NCI-H82 treated with DMSO at 0.1 percent for 48 hours (cell line): ENCODE results near the gene BACH1.

Experiments
- DNase-seq: peaks from one replicate; lab custom pipeline; 2025; ENCODE audit not compliant: unreplicated experiment; lab: John Stamatoyannopoulos, UW

Gene BACH1

DNA sequence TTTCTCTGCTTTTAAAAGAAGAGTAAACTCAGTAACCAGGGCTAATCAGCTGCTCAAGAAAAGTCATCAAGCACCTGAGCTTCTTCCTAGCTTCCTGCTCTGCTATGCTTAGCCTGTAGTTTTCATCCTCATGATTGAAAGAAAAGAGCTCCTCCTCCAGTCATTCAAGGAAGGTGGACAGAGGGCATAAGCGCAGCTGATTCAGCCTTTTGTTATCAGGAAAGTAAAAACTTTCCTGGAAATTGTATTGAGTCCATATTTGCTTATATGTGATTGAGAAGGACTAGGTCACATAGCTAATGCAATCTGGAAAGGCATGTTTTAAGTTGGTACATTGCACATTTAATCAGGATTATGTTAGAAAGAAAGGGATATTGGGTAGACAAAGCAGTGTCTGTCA, 8.5 kb upstream of the BACH1 start:
- no peak for DNase-seq

DNA sequence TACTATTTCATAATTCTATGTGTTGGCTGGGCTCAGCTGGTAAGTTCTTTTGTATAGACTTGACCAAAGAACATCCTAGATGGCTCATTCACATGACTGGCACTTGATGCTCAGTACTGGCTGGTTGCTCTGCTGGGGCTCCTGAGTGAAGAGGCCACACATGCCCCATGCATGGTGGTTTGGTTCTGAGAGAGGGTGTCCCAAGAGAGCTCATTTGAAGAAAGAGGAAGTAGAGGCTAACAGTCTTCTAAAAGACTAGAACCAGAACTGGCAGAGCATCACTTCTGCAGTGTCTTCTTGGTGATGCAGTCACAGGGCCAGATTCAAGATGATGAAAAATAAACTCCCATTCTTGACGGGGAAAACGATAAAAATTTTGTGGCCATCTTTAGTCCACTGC, 5.2 kb upstream of the BACH1 start:
- no peak for DNase-seq

DNA sequence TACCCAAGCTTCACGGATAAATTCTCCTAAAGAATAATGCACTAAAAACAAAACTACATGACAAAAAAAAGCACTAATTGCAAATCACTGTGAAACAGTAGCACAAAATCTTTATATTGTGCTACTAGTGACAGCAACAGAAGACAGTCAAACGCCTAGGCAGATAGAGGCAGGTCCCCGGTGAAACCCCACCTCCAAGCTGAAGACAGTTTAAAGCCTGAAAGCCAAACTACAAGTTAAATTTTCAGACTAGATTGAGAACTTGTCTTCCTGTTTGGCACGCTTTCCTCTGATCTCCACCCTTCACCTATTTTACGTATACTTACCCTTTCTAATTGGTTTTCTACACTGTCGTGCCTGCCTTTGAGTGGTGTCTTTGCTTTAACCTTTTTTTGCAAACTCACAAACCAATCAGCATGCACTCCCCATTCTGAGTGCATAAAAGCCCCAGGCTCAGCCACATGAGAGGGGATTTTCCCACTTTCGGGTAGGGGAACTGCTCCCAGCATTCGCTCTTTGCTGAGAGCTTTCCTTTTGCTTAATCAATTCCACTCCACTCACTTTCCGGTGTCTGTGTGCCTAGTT, 3.6 kb upstream of the BACH1 start:
- DNase-seq = no peak

DNA sequence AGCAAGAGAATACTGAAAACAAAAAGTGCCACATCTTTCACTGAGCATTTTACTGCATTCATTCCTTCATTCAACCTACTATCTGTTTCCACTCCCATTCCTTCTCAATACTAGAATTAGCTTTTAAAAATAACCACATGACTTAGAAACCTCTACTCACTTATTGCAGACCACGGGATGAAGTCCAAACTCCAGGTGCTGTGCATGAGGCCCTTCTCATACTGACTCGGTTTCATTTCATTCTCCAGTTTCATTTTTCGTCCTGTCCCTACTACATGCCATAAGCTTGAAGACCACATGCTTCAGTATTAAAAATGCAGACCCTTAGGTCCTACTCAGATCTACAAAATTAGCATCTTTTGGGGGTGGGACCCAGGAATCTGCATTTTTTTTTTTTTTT, 2.3 kb upstream of the BACH1 start:
- DNase-seq = no peak

DNA sequence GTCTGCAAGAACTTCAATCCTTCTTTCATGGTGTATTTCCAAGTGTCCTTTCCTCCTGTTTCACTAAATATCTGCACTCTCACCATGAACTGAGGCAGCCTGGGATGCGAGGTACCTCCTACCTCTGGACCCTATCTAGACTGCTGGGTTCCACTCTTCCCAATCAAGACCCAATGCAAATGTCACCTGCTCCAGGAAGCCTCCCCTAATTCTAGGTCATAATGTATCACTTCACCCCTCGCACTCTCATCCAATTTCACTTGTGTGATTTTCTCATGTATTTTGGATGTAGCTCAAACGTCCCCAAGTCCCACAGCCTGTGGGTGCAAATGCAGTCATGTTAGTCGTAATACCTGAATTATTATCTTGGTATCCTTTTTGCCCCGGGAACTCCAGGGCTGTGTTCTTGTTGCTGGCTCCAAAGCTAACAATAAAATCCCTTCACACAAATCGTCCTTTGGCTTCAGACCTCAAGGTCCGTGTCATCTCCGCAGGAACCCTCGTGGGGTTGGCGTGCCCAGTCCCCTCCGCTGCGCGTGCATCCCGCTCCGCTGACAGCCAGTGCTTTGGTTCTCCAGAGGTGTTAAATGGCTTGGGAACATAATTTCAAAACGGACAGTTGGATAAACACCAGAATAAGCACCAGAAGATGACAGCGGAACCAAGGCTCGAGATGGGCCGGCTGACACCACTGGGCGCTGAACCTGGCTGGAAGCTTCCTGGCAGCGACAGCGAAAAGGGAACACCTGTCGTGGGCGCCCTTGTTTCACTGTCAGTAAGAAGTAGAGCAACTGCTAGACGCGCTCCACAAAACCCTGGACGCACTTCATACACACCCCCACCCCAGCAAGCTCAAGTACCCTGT, 1.0 kb upstream of the BACH1 start:
- no peak for DNase-seq

DNA sequence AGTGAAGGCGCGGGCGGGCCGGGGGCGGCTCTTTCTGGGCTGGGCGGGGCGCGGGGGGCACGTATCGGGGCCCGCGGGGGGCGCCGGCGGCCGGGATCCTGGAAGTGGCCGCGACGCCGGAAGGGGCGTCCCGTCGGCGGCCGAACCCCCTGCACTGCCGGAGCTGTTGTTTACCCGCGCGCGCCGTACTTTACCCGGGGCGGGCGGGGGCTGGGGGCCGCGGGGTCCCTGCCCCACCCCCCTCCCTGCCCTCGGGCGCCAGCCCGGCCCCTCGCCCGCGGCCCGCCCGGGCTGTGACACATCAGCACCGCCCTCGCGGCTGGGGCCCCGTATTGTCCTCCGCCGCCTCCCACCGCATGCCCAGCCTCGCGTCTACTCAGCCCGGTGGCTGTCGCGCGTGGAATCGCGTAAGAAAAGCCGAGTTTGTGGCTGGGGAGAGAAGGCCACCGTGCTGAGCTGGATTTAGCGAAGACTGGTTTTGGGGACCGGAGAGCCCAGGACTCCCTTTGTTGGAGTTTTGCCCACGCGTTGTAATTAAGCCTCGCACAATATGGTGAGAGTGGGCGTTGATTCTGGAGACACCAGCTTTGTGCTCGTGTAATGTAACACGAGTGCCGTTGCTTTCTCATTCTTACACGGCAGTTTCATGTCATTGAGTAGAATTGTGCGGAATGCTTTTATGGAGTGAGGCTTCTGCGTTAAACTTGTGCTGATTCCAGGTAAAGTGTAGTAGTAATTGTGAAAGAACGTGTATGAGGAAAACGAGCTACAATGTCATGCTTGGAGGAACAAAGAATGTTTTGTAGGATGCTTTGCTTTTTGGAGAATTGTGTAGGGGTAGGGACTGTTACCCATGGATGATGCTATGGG, 559 bp downstream of the BACH1 start:
- DNase-seq = no peak

DNA sequence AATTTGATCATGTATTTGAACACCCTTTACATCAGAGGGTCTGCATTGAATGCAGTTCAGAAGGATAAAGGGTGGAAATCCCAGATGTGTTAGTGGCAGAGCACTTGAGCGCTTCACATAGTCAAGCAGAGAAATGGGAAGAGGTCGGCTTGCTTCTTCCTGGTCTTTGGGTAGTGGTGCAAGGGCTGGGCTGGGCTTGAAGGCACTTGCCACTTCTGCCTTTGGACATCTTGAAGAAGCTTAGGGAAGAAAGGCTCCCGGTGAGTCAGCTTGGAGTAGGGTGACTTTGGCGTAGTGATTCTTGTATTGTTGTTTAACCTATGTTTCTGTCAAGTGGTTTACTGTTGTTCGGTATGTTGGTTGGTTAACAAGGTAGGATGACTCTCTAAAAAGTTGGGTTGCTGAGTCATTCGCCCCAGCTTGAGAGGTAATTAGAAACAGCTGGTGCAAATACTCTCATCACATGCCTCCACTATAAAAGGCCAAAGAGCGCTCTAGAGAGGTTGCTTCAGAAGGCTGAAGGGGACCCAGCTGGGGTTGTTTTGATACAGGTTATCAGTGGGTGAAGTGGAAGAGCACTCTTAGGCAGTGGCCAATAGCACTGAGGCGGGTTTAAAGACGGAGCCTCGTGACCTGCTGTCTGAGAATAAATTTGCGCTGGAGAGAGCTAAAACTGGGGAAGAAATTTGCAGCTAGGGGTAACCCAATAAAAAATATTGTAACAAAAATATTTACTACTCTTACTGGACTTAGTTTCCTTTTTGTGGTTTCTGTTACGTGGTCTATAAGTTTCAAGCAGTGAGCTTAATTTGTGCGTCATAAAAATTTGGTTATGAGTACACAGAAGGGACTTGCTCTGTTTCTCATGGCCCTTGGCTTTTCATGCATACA, 1.4 kb downstream of the BACH1 start:
- DNase-seq = peak; percentile 57

DNA sequence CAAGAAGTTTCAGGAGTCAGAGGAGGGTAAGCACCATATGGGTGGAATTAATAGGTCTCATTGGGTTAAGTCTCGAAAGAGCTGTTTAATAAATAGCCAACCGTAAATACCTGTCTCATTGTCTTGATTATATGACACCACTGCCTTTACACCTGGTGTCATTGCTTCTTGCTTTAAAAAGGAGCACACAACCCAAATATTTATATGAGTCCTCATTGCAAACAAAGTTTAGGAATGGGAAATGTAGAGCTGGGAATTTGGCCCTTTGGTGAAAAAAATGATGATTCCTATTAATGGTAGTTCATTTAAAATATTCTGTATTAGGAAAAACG, 2.1 kb downstream of the BACH1 start:
- peak; percentile 75 for DNase-seq

DNA sequence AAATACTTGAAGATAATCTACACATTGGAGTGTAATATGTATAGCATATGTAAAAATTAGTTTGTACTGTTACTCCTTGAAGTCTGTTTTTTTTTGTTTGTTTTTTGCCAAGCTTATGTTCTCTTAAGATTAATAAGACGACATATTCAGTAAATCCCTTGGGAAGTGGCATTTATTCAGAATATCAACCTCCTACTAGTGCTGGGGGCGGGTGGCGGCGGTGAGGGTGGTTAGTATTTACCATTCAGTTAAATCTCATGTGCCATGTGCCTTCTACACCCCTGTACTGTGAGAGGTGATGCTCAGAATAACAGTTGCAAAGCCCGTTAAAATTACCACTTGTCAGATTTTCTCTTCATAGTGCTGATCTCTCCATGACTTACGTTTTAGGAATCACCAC, 3.0 kb downstream of the BACH1 start:
- no peak for DNase-seq

DNA sequence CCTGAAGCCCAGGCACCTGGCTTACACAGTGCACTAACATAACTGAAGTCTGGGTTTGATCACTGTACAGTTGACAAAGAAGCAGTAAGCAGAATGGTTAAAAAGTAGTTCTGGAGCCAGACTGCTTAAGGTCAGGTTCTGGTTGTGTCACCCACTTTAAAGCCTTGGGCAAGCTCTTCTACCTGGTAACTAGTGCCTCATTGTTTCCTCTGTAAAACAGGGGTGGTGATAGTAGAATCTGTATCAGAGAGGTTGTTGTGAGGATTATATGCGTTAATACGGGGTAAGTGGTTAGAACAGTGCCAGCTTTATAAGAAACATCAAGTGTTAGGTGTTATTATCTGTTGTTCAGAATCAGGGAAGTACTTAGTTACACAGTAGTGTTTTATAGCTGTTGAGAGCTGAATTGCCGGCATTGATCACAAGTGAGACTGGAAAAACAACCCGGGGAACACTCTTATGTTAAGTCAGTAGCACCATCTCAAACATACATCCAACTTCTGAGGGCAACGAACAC, 3.7 kb downstream of the BACH1 start:
- DNase-seq = no peak

DNA sequence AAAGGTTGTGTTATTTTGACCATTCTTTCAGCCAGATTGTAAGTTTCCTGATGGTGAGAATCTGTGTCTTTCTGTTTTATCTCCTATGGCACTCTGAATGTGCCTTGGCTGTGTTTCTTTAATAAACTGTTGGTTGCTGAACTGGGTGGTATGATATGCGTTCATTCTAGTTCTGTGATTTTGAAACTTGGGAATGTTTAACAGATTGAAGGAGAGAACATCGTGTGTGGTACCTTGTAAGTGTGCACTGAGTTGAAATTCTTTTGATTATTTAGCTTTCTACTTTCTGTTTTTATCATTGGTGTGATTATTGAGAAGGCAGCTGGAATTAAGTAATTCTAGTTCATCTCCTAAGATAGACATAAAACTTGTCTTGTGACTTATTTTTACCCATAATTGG, 4.6 kb downstream of the BACH1 start:
- DNase-seq = no peak

DNA sequence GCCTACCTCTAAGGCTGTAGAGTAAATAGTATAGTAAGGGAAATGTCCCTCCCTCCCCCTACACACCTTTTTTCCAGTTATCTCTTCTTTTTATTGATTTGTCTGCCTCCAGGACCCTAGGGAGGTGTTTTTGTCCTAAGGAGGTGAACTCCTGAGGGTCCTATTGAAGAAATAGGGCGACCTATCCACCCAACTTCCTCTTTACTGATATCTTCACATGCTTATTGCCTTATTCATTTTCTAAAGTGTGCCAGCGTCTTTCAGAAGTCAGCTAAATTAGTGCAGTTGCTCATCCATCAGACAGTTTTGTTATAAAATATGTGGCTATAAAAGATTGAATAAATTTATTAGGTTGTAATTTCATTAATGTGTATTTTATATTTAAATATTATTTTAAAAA, 5.9 kb downstream of the BACH1 start:
- no peak for DNase-seq

DNA sequence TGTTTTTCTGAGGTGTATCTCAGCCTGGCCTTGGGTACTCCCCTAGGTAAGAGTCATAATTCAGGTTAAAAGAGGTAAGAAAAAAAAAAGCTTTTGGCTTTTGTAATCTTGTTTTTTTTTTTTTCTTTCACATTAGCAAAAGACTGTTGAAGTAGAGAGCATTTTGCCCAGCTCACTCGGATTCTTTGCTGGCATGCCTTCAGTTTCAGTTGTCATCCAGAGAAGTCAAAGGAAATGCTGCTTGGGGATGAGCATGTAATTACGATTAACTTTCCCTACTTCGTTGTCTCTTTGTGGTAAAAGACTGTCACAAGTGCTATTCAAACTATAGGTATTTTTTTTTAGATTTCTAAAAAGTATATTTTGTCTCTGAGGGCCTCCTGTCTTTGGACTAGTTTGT, 6.3 kb downstream of the BACH1 start:
- no peak for DNase-seq

DNA sequence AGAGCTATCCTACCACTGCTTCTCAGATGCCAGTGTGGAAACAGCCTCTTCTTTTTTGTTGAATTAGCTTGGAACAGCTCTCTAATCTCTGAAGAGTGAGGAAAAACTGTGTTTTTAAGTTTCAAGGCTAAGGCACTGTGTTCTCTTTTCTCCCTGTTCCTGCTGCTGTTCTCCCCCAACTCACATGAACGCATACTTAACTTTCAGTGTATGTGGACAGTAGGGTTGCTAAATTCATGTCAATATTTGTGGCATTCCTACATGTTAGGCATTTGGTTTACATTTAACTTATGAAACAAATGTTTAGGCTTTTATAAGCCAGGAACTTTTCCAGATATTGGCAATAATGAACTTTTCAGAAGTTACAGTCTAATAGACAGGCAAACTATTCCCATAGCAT, 6.8 kb downstream of the BACH1 start:
- DNase-seq = no peak

DNA sequence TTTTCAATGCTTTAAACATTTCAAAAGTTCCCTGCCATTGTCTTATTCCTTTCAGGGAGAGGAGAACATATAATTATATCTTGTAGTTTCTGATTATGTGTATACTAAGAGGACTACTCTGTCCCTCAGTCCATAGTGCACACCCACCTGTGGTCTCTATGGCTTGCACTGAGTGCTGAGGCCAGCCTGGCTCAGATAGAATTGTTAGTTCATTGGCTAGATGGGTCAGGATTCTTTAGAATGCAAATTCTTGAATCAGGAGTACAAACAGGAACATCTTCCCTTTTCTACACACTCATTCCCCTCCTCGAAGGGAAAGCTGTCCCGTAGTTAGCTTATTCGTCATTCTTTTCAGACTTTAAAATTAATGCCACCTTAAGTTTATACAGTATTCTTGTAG, 8.2 kb downstream of the BACH1 start:
- no peak for DNase-seq

DNA sequence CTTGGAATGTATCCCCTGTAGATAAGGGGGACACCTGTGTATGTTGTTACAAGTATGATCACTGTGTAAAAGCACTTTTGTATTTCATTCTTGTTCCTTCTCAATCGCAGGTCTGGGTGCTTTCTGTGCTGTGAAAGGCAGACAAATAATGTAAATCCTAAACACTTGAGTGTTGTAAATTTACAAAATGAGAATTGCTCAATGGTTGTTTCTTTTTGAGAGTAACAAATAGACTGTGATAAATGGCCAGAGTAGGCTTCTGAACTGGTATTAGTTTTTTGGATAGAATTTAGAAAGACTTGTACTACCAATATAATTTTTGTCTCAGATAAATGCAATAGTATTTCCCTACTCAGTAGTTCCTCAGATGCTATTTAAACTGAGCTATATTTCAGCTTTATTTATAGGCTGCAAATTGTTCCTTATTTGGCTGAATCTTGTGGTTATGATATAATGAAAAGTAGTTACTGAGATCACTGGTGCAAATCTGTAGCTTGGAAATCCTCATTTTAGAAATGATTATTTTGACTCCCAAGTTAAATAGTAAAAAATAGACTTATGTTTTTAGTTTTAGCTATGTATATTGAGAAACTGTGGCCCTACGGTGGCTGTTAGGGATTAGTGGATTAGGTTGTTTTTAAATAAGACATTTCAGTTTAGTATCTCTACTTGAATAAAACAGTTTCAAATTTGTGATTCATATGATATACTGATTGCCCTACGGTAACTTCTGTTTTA, 9.2 kb downstream of the BACH1 start:
- no peak for DNase-seq

DNA sequence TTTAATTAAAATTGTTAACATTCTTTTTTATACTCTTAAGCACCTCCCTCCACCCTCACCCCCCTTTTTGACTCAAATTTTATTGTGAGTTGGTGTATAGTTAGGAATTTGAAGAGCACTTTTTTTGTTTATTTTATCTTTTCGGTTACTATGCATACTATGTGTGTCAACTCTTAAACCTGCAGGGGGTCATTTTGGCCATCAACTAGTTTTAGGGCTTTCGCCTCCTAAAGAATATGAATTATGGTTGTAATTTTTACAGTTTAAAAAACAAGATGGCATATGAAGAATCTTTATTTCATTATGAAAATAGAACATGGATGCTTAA, 9.7 kb downstream of the BACH1 start:
- no peak for DNase-seq

DNA sequence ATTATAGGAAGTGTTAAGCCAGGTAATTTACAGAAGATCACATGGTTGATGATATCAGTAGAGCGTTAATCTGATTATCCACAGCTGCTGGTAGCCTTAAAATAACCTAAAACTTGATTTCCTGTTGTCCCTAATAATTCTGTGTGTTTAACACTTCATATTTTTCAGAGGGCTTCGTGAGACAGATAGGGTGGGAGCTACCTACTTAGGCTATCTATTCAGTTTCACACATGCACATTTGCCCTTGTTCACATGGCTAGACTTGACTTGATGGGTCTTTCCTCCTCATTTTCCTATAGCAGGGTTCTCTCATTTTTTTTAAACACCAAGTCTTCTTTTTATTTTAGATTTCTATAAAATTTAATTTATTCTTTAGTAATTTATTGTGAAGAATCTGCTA, 11.0 kb downstream of the BACH1 start:
- DNase-seq = no peak

DNA sequence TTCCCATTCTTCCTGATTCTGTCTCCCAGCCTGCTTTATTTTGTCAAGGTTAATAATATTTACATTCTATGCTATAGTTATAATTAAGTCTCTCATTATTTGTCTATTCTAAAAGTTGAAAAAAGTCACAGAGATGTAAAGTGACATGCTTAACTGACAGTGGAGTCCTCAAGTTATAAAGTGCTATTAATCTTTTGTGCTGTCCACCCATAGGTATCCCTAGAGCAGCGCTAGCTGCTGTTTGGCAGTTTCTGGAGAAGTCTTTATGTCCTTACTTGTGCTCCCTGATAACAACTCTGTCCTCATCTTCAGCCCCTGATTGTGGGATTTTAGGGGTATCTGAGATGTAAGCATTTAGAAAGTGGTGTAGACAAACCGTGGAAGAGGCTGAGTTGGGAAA, 13.1 kb downstream of the BACH1 start:
- DNase-seq = no peak

DNA sequence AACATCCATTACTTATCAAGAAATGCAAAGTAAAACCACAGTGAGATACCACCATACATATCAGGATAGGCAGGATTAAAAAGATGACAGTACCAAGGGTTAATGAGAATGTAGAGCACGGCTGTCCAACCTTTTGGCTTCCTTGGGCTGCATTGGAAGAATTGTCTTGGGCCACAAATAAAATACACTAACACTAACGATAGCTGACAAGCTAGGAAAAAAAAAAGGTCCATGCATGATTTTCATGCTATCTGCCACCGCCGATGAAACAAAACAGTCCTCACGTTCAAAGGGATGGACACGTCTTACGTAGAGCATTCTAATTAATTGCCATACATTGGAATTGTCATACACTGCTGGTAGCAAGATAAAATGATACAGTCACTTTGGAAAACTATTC, 14.3 kb downstream of the BACH1 start:
- DNase-seq = no peak
